GM20000 (cell line): ENCODE data around the gene SPACA7.
"Not testable (repeated sequence)": the region's sequence is repeated elsewhere in the genome, so short reads cannot be mapped to it uniquely, and the experiment has no call there.

Experiments
- DNase-seq: peaks from one replicate; pipeline ENCODE4 v3.0.0; 2012; ENCODE audit warnings: low spot score
- CTCF ChIP-seq: IDR thresholded peaks from 2 replicates; pipeline ENCODE4 v1.5.1; 2012; ENCODE audit warnings: mild to moderate bottlenecking, control low read depth; ENCODE audit errors: extremely low read depth, missing control alignments

SPACA7 gene

GRCh38 chr13:112363867-112364528 is 12.2 kb upstream of the SPACA7 start:
- no peak for DNase-seq
- TF ChIP-seq CTCF = no peak

GRCh38 chr13:112366907-112367646 is 9.1 kb upstream of the SPACA7 start:
- TF ChIP-seq CTCF = no peak
- DNase-seq = no peak

- no peak for TF ChIP-seq CTCF
- DNase-seq = no peak
These were observed 7.3 kb upstream of the SPACA7 start for GRCh38 chr13:112368883-112369282.

- DNase-seq = no peak
- no peak for TF ChIP-seq CTCF
These were observed 5.8 kb upstream of the SPACA7 start for GRCh38 chr13:112370311-112370710.

GRCh38 chr13:112374271-112374670 is 1.9 kb upstream of the SPACA7 start:
- TF ChIP-seq CTCF = no peak
- DNase-seq = no peak

GRCh38 chr13:112391746-112392145 is 15.6 kb downstream of the SPACA7 start:
- DNase-seq = no peak
- TF ChIP-seq CTCF = no peak

GRCh38 chr13:112392719-112393118 is 16.6 kb downstream of the SPACA7 start:
- DNase-seq = no peak
- TF ChIP-seq CTCF = no peak

GRCh38 chr13:112395022-112395421 is 18.9 kb downstream of the SPACA7 start:
- DNase-seq = not testable (repeated sequence)

GRCh38 chr13:112395941-112396340 is 19.8 kb downstream of the SPACA7 start:
- DNase-seq = not testable (repeated sequence)
